Measurements from ENCODE around the gene FBXO15.

FBXO15 gene

DNA sequence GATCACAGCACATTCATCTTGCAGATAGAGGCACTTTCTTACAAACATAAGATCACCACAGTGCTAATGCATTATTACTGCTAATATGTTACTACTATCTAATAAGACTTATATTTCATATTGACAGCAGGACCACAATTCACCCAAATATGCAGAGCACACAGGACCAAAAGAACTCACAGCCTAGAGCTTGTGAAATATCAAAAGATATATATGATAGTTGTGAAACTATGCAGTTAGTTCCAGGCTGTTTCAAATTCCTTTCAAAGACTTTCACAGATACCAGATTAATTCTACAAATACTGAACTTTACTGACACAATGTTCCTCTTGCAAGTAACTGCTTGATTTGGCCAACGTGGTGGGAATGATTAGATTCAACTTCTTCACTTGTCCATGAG, 23.0 kb downstream of the FBXO15 start:
- in situ Hi-C loops (cut with HindIII; ENCODE audit: low pct_unique_long_range_greater_than_20kb, low sequenced_read_pairs) = no loop called here
- no peak for TF ChIP-seq JUND (IDR thresholded peaks at IDR 0.05; ENCODE audit: low read depth)
- DNase-seq (ENCODE audit: low read depth in 1 of 2, low spot score in 1 of 2) = no peak

DNA sequence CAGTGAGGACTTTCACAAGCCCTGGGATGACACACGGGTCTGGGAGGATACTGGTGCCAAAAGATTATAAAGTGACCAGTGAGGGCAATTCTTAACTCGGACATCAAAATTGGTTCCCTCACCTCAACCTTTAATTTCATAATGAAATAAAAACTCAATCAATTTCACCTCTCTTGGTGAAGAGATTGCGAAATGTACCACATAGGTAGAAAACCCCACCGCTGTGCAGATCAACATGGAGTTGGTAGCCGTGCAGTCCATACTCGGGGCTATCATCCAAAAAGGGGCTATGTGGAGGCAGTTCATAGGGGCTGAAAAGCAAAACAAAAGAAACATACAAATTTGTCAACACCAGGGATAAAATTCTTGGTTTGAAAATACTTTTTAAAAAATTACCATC, 24.4 kb downstream of the FBXO15 start:
- DNase-seq (ENCODE audit: low read depth in 1 of 2, low spot score in 1 of 2) = no peak
- no peak for TF ChIP-seq JUND (IDR thresholded peaks at IDR 0.05; ENCODE audit: low read depth)
- in situ Hi-C loops (cut with HindIII; ENCODE audit: low pct_unique_long_range_greater_than_20kb, low sequenced_read_pairs) = no loop called here

DNA sequence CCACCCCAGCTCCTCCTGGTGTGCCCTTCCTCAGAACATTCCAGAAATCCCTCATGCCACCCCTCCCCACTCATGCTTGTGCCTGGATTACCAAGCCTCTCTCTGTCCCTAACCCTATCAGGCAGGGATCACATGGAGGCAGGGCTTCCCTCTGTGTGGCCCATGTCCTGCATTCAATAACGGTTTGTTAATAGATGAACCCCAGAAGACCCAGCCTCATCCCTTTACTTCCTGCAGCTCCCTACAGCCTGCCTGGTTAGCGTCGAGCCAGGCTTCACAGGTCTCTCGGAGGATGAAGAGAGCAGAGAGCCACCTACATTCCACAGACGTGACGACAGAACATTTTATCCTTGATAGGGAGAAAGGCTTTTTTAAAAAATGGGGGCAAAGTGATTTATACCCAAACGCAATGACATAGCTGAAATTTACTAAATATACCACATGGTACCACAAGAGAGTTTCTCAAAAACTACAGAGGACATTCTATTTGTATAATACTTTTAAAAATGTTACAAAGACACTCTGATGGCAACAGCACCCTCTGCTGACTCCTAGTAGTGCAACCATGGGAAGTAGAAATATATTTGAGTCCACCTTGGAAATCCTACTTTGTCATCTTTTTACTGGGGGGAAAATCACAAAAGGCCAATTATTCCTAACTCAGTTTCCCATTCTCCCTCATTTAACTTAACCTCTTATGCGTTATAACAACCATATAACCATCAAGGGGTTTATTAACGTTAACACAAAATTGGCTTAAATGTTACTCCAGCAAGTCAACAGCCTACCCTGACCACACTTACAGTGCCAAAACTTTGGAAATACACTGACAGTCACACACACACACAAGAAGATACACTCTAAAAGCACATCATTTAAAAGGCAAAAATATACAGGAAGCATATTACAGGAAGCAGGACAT, 30.7 kb downstream of the FBXO15 start:
- TF ChIP-seq JUND (IDR thresholded peaks at IDR 0.05; ENCODE audit: low read depth) = no peak
- in situ Hi-C loops (cut with HindIII; ENCODE audit: low pct_unique_long_range_greater_than_20kb, low sequenced_read_pairs) = no loop called here
- DNase-seq (ENCODE audit: low read depth in 1 of 2, low spot score in 1 of 2) = peak in 1 of 2 experiments; percentile 58

DNA sequence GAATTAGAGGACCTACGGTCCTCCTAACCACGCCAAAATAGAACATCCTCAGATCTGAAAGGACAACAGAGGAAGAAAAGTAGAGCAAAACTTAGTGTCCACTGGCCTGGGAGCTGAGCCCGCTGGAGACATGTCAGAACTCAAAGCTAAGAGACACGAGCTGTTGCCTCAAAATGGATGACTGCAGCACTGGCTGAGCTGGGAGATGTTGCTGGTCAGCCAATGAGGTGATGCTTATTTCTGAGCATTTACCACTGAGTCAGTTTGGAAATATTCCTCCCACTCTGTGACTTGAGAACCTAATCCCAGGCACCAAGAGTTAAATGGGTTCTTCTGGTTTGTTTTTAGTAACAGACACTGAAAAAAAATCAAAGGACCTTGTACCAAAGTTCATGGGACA, 32.6 kb downstream of the FBXO15 start:
- no peak for DNase-seq (ENCODE audit: low read depth in 1 of 2, low spot score in 1 of 2)
- in situ Hi-C loops (cut with HindIII; ENCODE audit: low pct_unique_long_range_greater_than_20kb, low sequenced_read_pairs) = no loop called here
- no peak for TF ChIP-seq JUND (IDR thresholded peaks at IDR 0.05; ENCODE audit: low read depth)

DNA sequence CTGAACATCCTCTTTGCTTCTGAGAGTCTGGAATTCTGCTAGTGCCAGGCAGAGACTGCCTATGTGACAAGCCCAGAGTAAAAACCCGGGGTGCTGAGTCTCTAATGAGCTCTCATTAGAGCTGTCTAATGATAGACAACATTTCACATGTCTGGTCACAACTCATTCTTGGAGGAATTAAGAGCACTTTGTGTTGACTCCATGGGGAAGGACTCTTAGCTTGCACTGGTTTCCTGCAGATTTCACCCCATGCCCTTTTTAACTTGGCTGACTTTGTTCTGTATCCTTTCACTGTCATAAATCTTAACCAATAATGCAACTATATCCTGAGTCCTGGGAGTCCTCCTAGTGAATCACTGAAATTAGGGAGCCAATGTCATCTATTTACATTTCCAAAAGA, 33.5 kb downstream of the FBXO15 start:
- in situ Hi-C loops (cut with HindIII; ENCODE audit: low pct_unique_long_range_greater_than_20kb, low sequenced_read_pairs) = no loop called here
- no peak for DNase-seq (ENCODE audit: low read depth in 1 of 2, low spot score in 1 of 2)
- TF ChIP-seq JUND (IDR thresholded peaks at IDR 0.05; ENCODE audit: low read depth) = no peak

DNA sequence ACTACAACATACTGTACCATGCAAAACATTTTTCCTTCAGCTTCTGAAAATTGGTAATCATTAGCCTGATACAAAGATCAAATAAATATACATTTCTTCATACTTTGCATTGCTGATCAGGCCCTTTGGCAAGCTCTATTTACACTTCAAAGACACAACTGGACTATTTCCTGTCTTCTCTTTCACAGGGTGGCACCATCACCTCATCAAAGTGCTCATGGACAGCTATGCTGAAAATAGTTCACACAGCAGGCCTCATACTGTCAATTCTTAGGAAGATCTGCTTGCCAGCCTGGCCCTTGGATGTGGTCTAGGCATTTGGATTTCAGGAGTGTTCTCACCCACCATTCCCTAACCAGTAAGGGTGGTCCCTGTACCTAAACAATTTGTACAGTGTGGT, 33.9 kb downstream of the FBXO15 start:
- no peak for TF ChIP-seq JUND (IDR thresholded peaks at IDR 0.05; ENCODE audit: low read depth)
- DNase-seq (ENCODE audit: low read depth in 1 of 2, low spot score in 1 of 2) = no peak
- in situ Hi-C loops (cut with HindIII; ENCODE audit: low pct_unique_long_range_greater_than_20kb, low sequenced_read_pairs) = no loop called here

DNA sequence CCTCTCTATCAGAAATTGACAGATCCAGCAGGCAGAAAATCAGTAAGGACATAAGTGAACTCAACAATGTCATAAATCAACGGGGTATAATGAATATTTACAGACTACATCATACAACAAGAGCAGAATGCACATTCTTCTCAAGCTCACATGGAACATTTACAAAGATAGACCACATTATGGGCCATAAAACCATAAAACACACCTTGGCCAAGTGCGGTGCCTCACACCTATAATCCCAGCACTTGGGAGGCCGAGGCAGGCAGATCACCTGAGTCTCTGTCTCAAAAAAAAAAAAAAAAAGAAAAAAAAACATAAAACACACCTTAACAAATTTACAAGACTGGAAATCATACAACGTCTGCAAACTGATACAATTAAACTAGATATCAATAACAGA, 36.7 kb downstream of the FBXO15 start:
- in situ Hi-C loops (cut with HindIII; ENCODE audit: low pct_unique_long_range_greater_than_20kb, low sequenced_read_pairs) = no loop called here
- TF ChIP-seq JUND (IDR thresholded peaks at IDR 0.05; ENCODE audit: low read depth) = no peak
- no peak for DNase-seq (ENCODE audit: low read depth in 1 of 2, low spot score in 1 of 2)

DNA sequence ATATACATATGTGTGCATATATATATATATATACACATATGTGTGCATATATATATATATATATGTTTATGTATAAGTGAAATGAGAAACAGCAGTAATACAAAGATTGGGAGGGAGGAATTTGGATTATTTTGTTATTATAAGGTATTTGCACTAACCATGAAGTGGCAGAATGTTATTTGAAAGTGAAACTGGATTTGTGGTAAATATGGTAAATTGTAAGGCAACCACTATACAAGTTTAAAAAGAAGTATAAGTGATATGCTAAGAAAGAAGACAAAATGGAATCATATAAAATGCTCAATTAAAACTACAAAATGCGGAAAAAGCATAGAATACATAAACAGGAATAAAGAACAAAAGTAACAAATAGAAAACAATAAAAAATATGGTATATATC, 37.5 kb downstream of the FBXO15 start:
- DNase-seq (ENCODE audit: low read depth in 1 of 2, low spot score in 1 of 2) = no peak
- no peak for TF ChIP-seq JUND (IDR thresholded peaks at IDR 0.05; ENCODE audit: low read depth)
- in situ Hi-C loops (cut with HindIII; ENCODE audit: low pct_unique_long_range_greater_than_20kb, low sequenced_read_pairs) = no loop called here

DNA sequence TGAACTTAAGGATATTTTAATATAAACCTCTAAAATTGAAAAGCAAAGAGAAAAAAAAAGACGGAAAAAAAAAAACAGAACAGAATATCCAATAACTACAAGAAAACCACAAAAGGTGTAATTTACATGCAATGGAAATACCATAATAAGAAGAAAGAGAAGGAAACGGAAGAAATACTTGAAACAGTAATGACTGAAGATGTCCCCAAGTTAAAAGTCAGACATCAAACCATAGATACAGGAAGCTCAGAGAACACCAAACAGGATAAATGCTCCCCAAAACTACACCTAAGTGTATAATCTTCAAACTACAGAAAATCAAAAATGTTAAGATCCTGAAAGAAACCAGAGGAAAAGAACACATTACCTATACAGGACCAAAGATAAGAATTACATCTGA, 39.2 kb downstream of the FBXO15 start:
- in situ Hi-C loops (cut with HindIII; ENCODE audit: low pct_unique_long_range_greater_than_20kb, low sequenced_read_pairs) = no loop called here

DNA sequence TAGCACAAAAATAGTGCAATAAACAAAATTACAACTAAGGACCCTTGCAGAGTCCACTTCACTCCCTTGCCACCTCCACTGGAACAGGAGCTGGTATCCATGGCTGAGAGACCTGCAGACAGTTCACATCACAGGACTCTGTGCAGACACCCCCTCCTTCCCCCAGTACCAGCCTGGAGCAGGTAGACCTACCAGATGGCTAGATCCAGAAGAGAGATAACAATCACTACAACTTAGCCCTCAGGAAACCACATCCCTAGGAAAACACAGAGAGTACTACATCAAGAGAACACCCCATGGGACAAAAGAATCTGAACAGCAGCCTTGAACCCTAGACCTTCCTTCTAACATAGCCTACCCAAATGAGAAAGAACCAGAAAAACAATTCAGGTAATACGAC, 49.8 kb downstream of the FBXO15 start:
- no peak for DNase-seq (ENCODE audit: low read depth in 1 of 2, low spot score in 1 of 2)
- in situ Hi-C loops (cut with HindIII; ENCODE audit: low pct_unique_long_range_greater_than_20kb, low sequenced_read_pairs) = no loop called here
- no peak for TF ChIP-seq JUND (IDR thresholded peaks at IDR 0.05; ENCODE audit: low read depth)

More for the DNA sequence above, 39.2 kb downstream of the FBXO15 start:
- DNase-seq (ENCODE audit: low read depth in 1 of 2, low spot score in 1 of 2) = no peak
- TF ChIP-seq JUND (IDR thresholded peaks at IDR 0.05; ENCODE audit: low read depth) = no peak

DNA sequence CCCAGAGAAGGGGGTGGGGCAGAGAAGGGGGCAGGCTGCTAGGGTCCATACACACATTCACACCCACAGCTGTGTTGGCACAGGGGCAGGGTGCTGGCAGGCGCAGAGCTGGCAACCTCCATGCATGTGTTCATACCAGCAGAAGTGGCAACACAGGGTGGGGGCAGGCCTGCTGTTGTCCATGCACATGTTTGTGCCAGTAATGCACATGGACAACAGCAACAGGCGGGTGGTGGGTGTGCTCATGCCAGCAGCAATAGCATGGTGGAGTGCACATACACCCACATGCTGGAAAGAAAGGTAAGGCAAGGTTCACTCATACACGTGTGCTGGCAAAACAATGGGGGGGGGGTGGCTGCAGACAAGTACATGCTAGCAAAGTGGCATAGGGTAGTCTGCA, 54.7 kb downstream of the FBXO15 start:
- in situ Hi-C loops (cut with HindIII; ENCODE audit: low pct_unique_long_range_greater_than_20kb, low sequenced_read_pairs) = no loop called here
- DNase-seq (ENCODE audit: low read depth in 1 of 2, low spot score in 1 of 2) = no peak
- TF ChIP-seq JUND (IDR thresholded peaks at IDR 0.05; ENCODE audit: low read depth) = no peak

DNA sequence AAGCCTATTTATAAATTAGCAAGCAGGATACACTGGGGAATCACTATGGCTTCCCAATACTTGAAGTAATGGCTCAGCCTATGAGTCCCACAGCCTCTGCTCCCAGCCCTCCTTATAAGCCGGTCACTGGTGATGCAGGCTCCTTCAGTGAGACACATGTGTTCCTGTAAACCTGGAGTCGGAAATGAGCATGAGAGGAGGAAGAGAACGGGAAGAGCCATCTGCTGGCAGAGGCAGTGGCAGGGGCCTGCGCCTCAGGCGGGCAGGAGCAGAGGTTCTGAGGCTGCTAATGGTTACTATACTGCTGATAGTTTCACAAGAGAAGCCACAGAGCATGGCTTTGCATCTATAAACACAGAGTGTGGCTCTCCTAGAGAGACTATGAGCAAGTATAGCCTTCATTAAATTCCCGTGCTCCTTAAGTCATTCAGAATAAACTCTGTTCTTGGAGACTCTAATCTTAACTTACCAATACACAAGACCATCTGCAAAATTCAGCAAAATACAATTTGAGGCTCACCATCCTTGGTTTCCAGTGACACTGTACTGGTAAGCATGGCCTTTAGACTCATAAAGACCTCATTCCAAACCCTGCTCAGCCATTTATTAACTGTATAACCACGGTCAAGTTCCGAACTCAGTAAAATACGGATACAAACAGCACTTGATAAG, 63.3 kb downstream of the FBXO15 start:
- TF ChIP-seq JUND (IDR thresholded peaks at IDR 0.05; ENCODE audit: low read depth) = no peak
- in situ Hi-C loops (cut with HindIII; ENCODE audit: low pct_unique_long_range_greater_than_20kb, low sequenced_read_pairs) = no loop called here
- DNase-seq (ENCODE audit: low read depth in 1 of 2, low spot score in 1 of 2) = no peak

DNA sequence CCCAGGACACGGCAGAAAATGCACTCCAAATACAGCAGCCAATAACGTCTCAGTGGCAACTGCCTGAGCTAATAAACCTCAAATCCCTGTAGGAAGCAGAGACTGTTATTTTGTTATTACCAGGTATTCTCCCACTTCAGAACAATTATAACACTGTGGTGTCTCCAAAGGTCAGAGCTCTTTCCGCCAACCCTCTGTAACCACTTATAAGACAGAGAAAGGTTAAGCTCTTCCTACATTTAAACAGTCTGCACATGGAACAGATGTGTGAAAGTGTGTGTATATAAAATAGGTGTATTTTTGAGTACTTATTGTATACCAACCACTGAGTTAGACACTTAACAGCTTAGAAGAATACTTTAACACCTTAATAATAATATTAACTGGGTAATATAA, 64.1 kb downstream of the FBXO15 start:
- in situ Hi-C loops (cut with HindIII; ENCODE audit: low pct_unique_long_range_greater_than_20kb, low sequenced_read_pairs) = no loop called here
- no peak for DNase-seq (ENCODE audit: low read depth in 1 of 2, low spot score in 1 of 2)
- no peak for TF ChIP-seq JUND (IDR thresholded peaks at IDR 0.05; ENCODE audit: low read depth)

Data from T47D (cell line).